Thymus (tissue), 11 donors: ENCODE data around the gene ACBD3. TPM values are rescaled to one million over a fixed set of nuclear protein-coding genes. Genes with fewer than 3 reads are reported as not detected.

Source experiments
- DNase-seq, 9 donors: peaks; one replicate each; pipeline ENCODE4 v3.0.0-alpha.2; 2013; ENCODE audit warnings: low spot score in 9 of 9, low read depth in 6 of 9, missing footprints in 1 of 9
- H3K27ac ChIP-seq, 2 donors: one replicate each; pipeline ENCODE4 v1.5.1; 2013; ENCODE audit warnings: control low read depth in 1 of 2, low read depth in 1 of 2, low read length in 1 of 2, mild to moderate bottlenecking in 1 of 2, moderate library complexity in 1 of 2
- H3K27me3 ChIP-seq, 2 donors: one replicate each; pipeline ENCODE4 v1.5.1; 2013; ENCODE audit warnings: low read length in 1 of 2; ENCODE audit not compliant: control insufficient read depth in 2 of 2, insufficient read depth in 1 of 2
- H3K36me3 ChIP-seq, 2 donors: one replicate each; pipeline ENCODE4 v1.5.1; 2013; ENCODE audit warnings: low read length in 1 of 2, mild to moderate bottlenecking in 1 of 2, moderate library complexity in 1 of 2; ENCODE audit not compliant: control insufficient read depth in 2 of 2, insufficient read depth in 2 of 2
- H3K4me1 ChIP-seq, 2 donors: one replicate each; pipeline ENCODE4 v1.5.1; 2013; ENCODE audit warnings: low read length in 2 of 2; ENCODE audit not compliant: control insufficient read depth in 2 of 2, insufficient read depth in 2 of 2
- H3K4me3 ChIP-seq, 2 donors: one replicate each; pipeline ENCODE4 v1.5.1; 2013; ENCODE audit warnings: low read length in 2 of 2, control low read depth in 1 of 2, mild to moderate bottlenecking in 1 of 2
- H3K9me3 ChIP-seq, 2 donors: one replicate each; pipeline ENCODE4 v1.5.1; 2013; ENCODE audit warnings: low read length in 1 of 2, mild to moderate bottlenecking in 1 of 2; ENCODE audit not compliant: control insufficient read depth in 2 of 2, insufficient read depth in 1 of 2
- WGBS: extraction: QIAGEN DNeasy Blood & Tissue Kit; methylation state at CpG from one replicate; pipeline ENCODE4 v1.1.7; 2013; 5-methylcytosine and 5-hydroxymethylcytosine counted together
- polyA plus RNA-seq: library from polyadenylated mRNA; stranded (reverse); fragments of 200-250 nt; gene quantifications from one replicate; pipeline ENCODE4 v1.2.3, GENCODE V29; 2013
- total RNA-seq: library from RNA; stranded (reverse); fragments of 120-200 nt; gene quantifications from one replicate; pipeline ENCODE4 v1.2.4, GENCODE V29; 2013
- donor health status: healthy.

The ACBD3 gene
- total and polyA plus RNA-seq, 2 donors = 17.9 to 21.1 TPM

GRCh38 chr1:226157761-226158316 lies 28.7 kb downstream of the ACBD3 start:
- H3K4me1 ChIP-seq = no peaks in the 10 kb centered on the region
- WGBS = 96% methylated on average over 1 of the region's 1 CpG
- H3K4me3 ChIP-seq = no peak overlapping the region
- no peaks in the 10 kb centered on the region for H3K9me3 ChIP-seq
- no peak for DNase-seq
- H3K36me3 ChIP-seq = peaks cover 44 to 67% of the 10 kb centered on the region in 2 donors
- no peak overlapping the region for H3K27ac ChIP-seq
- no peaks in the 10 kb centered on the region for H3K27me3 ChIP-seq

- peaks cover 42 to 71% of the 10 kb centered on the region in 2 donors for H3K36me3 ChIP-seq
- H3K4me3 ChIP-seq = no peak overlapping the region
- H3K27ac ChIP-seq = no peak overlapping the region
- DNase-seq = no peak
- no peaks in the 10 kb centered on the region for H3K9me3 ChIP-seq
- H3K4me1 ChIP-seq = no peaks in the 10 kb centered on the region
- H3K27me3 ChIP-seq = no peaks in the 10 kb centered on the region
- WGBS = 97% methylated on average over 1 of the region's 1 CpG
These were observed 31.9 kb downstream of the ACBD3 start for GRCh38 chr1:226154593-226154992.

GRCh38 chr1:226149806-226150205 lies 36.7 kb downstream of the ACBD3 start:
- Histone ChIP-seq H3K4me1 (no peaks in the 10 kb centered on the region), H3K27me3 (no peaks in the 10 kb centered on the region), H3K4me3 (no peak overlapping the region), H3K9me3 (no peaks in the 10 kb centered on the region), H3K27ac (no peak overlapping the region), H3K36me3 (peaks cover 36 to 59% of the 10 kb centered on the region in 2 donors)
- WGBS = 98% methylated on average over 4 of the region's 4 CpGs
- no peak for DNase-seq

- no peak overlapping the region for H3K4me3 ChIP-seq
These were observed 38.4 kb downstream of the ACBD3 start for GRCh38 chr1:226148121-226148648.

GRCh38 chr1:226144045-226144444 lies 42.5 kb downstream of the ACBD3 start:
- H3K27ac ChIP-seq = no peak overlapping the region
- 79% methylated on average over 5 of the region's 5 CpGs for WGBS
- no peak overlapping the region for H3K4me3 ChIP-seq
- no peaks in the 10 kb centered on the region for H3K27me3 ChIP-seq
- no peaks in the 10 kb centered on the region for H3K9me3 ChIP-seq
- H3K36me3 ChIP-seq = peaks cover 7 to 19% of the 10 kb centered on the region in 2 donors
- no peak for DNase-seq
- H3K4me1 ChIP-seq = no peaks in the 10 kb centered on the region

More at GRCh38 chr1:226148121-226148648, 38.4 kb downstream of the ACBD3 start:
- H3K36me3 ChIP-seq = peaks cover 26 to 48% of the 10 kb centered on the region in 2 donors
- H3K4me1 ChIP-seq = no peaks in the 10 kb centered on the region
- no peak for DNase-seq
- H3K9me3 ChIP-seq = no peaks in the 10 kb centered on the region
- no peak overlapping the region for H3K27ac ChIP-seq
- no peaks in the 10 kb centered on the region for H3K27me3 ChIP-seq

GRCh38 chr1:226135709-226136108 lies 50.8 kb downstream of the ACBD3 start:
- no peak overlapping the region for H3K27ac ChIP-seq
- H3K27me3 ChIP-seq = no peaks in the 10 kb centered on the region
- peaks cover 0 to 2% of the 10 kb centered on the region in 2 donors for H3K4me1 ChIP-seq
- no peaks in the 10 kb centered on the region for H3K36me3 ChIP-seq
- no peak overlapping the region for H3K4me3 ChIP-seq
- H3K9me3 ChIP-seq = no peaks in the 10 kb centered on the region
- WGBS = 80% methylated on average over 14 of the region's 14 CpGs
- no peak for DNase-seq

GRCh38 chr1:226135059-226135651 lies 51.4 kb downstream of the ACBD3 start:
- Histone ChIP-seq H3K36me3 (no peaks in the 10 kb centered on the region), H3K9me3 (no peaks in the 10 kb centered on the region), H3K4me1 (peaks cover 0 to 2% of the 10 kb centered on the region in 2 donors), H3K27me3 (no peaks in the 10 kb centered on the region), H3K27ac (no peak overlapping the region), H3K4me3 (no peak overlapping the region)
- WGBS = 92% methylated on average over 21 of the region's 21 CpGs
- no peak for DNase-seq

- Histone ChIP-seq H3K9me3 (no peaks in the 10 kb centered on the region), H3K36me3 (no peaks in the 10 kb centered on the region), H3K4me1 (peaks cover 0 to 2% of the 10 kb centered on the region in 2 donors), H3K4me3 (no peak overlapping the region), H3K27me3 (no peaks in the 10 kb centered on the region), H3K27ac (no peak overlapping the region)
- 89% methylated on average over 16 of the region's 16 CpGs for WGBS
- no peak for DNase-seq
These were observed 52.1 kb downstream of the ACBD3 start for GRCh38 chr1:226134170-226135058.
